ENCODE measurements around the gene EFNA3. TPM values are rescaled to one million over a fixed set of nuclear protein-coding genes. Genes with fewer than 3 reads are reported as not detected.

Gene EFNA3
- total and polyA plus RNA-seq, 8 donors: 0.52 to 1.2 (median 0.72) TPM

DNA sequence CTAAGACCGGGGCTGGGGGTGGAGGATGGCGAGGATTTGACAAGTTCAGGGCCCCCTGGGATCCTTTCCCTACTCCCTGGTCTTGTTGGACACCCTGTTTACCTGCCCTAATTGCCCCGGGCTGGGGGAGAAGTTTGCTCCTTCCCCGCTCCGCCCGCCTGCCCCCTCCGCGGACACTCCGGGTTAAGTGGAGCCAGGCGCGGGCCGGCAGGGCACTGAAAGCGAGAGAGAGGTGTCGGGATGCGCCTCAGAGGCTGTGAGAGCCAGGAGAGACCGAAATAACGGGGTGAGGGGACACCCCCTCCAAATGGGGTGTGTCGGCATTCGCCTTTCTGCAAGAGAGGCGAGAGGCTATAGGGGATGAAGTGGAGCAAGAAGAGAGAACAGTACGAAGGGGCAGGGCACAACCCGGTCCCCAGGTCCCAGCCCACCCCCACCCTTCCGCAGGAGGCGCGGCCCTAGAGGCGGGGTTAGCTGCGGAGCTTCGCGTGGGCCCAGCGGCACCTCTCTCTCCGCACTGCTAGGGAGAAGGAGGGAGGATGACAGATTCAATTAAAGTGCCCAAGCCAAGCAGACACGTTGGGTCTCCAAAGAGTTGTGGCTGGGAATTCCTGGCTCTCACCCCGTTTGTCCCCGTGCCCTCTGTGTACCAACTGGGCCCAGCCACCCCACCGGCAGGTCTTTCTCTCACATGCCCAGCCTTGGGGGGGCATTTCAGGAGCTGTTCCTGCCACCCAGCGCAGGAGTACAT, 3.8 kb downstream of the EFNA3 start:
- intact Hi-C loops (cut with DNase I): loop anchor here in 1 of 3 donors (5.0 kb wide), 1 partner anchor 40 kb away; no protein-coding TSS in a partner anchor
- Histone ChIP-seq H3K36me3 (no peaks in the 10 kb centered on the region), H3K4me3 (peak overlapping the region in 1 of 4 donors; percentile 30), H3K27me3 (peaks cover 0 to 31% (median 6%) of the 10 kb centered on the region in 4 donors), H3K4me1 (peaks cover 36 to 44% (median 40%) of the 10 kb centered on the region in 3 donors), H3K9me3 (no peaks in the 10 kb centered on the region), H3K27ac (no peak overlapping the region)
- no peak for TF ChIP-seq CTCF (IDR thresholded peaks at IDR 0.05)
- DNase-seq (peak in 1 of 6 donors; percentile 66), FAIRE-seq (no peak), ATAC-seq (no peak)
- WGBS, 2 donors: 13 to 16% methylated on average over 30 to 36 of the region's 36 CpGs

DNA sequence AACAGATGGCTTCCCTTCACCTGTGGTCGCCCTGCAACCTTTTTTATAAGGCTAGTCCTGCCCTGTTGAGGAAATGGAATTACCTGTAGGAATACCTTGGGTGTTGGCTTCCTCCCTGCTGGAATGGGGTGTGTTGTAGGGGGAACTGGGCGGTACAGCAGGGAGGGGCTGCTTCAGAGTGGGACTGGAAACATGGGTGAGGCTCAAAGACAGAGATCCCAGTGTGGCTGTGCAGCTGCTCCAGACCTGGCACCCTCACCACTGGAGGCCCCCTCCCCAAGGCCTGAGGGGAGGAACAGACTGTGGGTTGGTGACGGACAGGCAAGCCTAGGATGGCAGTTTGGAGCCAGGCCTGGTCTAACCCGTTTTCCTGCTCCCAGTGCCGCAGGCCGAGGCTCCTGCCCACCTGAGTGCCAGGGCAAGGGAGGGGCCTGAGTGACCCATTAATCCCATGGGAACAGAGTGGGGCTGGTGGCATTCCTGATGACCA, 4.5 kb downstream of the EFNA3 start:
- intact Hi-C loops (cut with DNase I): loop anchor here in 1 of 3 donors (5.0 kb wide), 1 partner anchor 41 kb away; no protein-coding TSS in a partner anchor
- no peak overlapping the region for H3K27ac ChIP-seq
- H3K4me3 ChIP-seq: no peak overlapping the region
- no peak for FAIRE-seq
- TF ChIP-seq CTCF (IDR thresholded peaks at IDR 0.05): no peak
- peak in 1 of 6 donors; percentile 74 for DNase-seq
- peaks cover 0 to 31% (median 6%) of the 10 kb centered on the region in 4 donors for H3K27me3 ChIP-seq
- no peaks in the 10 kb centered on the region for H3K9me3 ChIP-seq
- no peak for ATAC-seq
- WGBS, 2 donors: 39% methylated on average over 6 of the region's 6 CpGs
- H3K4me1 ChIP-seq: peaks cover 36 to 44% (median 40%) of the 10 kb centered on the region in 3 donors
- no peaks in the 10 kb centered on the region for H3K36me3 ChIP-seq

GRCh38 chr1:155083865-155084721, 5.5 kb downstream of the EFNA3 start:
- intact Hi-C loops (cut with DNase I): loop anchor here in 1 of 3 donors (5.0 kb wide), 1 partner anchor 42 kb away; no protein-coding TSS in a partner anchor
- ATAC-seq: peak in 1 of 4 donors; percentile 0

More at GRCh38 chr1:155083865-155084721, 5.5 kb downstream of the EFNA3 start:
- no peak for FAIRE-seq
- WGBS, 2 donors: 23 to 27% methylated on average over 21 of the region's 21 CpGs
- peak in 5 of 6 donors; percentile 39 to 77 (median 65) for DNase-seq
- no peak overlapping the region for H3K27ac ChIP-seq
- peak overlapping the region in 2 of 4 donors; percentile 72 to 77 for H3K4me3 ChIP-seq
- no peaks in the 10 kb centered on the region for H3K36me3 ChIP-seq
- peaks cover 0 to 31% (median 6%) of the 10 kb centered on the region in 4 donors for H3K27me3 ChIP-seq
- peaks cover 35 to 43% (median 38%) of the 10 kb centered on the region in 3 donors for H3K4me1 ChIP-seq
- no peak for TF ChIP-seq CTCF (IDR thresholded peaks at IDR 0.05)
- H3K9me3 ChIP-seq: no peaks in the 10 kb centered on the region
